BE2C (cell line): ENCODE measurements around the gene PLPP2.

Experiments
- DNase-seq: peaks from one replicate; pipeline ENCODE4 v3.0.0-alpha.2; 2020
- H3K27me3 ChIP-seq: fragments of 250-450 bp; sonication (Bioruptor Pico); 2 replicates; pipeline ENCODE4 v1.5.1; 2020; ENCODE audit warnings: mild to moderate bottlenecking
- H3K36me3 ChIP-seq: fragments of 250-450 bp; sonication (Bioruptor Pico); 2 replicates; pipeline ENCODE4 v1.5.1; 2020; ENCODE audit warnings: mild to moderate bottlenecking
- H3K4me1 ChIP-seq: fragments of 250-450 bp; sonication (Bioruptor Pico); 2 replicates; pipeline ENCODE4 v1.5.1; 2020
- H3K4me3 ChIP-seq: 2 replicates; pipeline ENCODE4 v1.5.1; 2011; ENCODE audit warnings: low read depth, low read length
- H3K9me3 ChIP-seq: fragments of 250-450 bp; sonication (Bioruptor Pico); 2 replicates; pipeline ENCODE4 v1.5.1; 2020
- TF ChIP-seq, protein P1 (sequence below): IDR thresholded peaks from 2 replicates; pipeline ENCODE4 v1.5.1; 2012; ENCODE audit warnings: mild to moderate bottlenecking, low read depth, low read length

Gene PLPP2

GRCh38 chr19:280541-281009 is 10.6 kb downstream of the PLPP2 start:
- DNase-seq = no peak
- TF ChIP-seq, protein P1, sequence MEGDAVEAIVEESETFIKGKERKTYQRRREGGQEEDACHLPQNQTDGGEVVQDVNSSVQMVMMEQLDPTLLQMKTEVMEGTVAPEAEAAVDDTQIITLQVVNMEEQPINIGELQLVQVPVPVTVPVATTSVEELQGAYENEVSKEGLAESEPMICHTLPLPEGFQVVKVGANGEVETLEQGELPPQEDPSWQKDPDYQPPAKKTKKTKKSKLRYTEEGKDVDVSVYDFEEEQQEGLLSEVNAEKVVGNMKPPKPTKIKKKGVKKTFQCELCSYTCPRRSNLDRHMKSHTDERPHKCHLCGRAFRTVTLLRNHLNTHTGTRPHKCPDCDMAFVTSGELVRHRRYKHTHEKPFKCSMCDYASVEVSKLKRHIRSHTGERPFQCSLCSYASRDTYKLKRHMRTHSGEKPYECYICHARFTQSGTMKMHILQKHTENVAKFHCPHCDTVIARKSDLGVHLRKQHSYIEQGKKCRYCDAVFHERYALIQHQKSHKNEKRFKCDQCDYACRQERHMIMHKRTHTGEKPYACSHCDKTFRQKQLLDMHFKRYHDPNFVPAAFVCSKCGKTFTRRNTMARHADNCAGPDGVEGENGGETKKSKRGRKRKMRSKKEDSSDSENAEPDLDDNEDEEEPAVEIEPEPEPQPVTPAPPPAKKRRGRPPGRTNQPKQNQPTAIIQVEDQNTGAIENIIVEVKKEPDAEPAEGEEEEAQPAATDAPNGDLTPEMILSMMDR = no peak
- H3K4me3 ChIP-seq = no peak overlapping the region
- peaks cover 18% of the 10 kb centered on the region for H3K27me3 ChIP-seq
- H3K36me3 ChIP-seq = no peaks in the 10 kb centered on the region
- no peaks in the 10 kb centered on the region for H3K9me3 ChIP-seq
- no peaks in the 10 kb centered on the region for H3K4me1 ChIP-seq

DNA sequence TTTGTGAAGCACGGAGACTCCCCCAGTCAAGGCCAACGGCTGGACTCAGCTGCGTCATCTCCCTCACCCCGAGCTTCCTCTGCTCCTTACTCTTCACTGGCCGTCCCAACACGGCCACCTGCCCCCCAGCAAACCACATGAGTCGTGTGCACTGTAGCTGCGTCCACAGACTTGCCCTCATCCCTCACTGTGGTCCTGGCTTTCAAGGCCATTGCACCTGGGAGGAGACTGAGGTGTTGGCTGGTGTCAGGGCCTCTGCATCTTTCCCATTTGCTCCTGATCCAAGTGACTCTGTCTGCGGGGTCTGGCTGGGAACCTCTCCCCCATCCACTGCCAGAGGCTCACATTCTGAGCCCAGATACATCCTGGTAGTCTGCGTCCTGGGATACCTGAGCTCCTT is 11.5 kb downstream of the PLPP2 start:
- TF ChIP-seq, protein P1 = no peak

GRCh38 chr19:279231-279630 is 12.0 kb downstream of the PLPP2 start:
- no peak overlapping the region for H3K4me3 ChIP-seq
- H3K27me3 ChIP-seq = peaks cover 18% of the 10 kb centered on the region
- no peak for DNase-seq
- TF ChIP-seq, protein P1 = no peak
- no peaks in the 10 kb centered on the region for H3K36me3 ChIP-seq
- H3K9me3 ChIP-seq = no peaks in the 10 kb centered on the region
- no peaks in the 10 kb centered on the region for H3K4me1 ChIP-seq

More for the DNA sequence above, 11.5 kb downstream of the PLPP2 start:
- H3K27me3 ChIP-seq = peaks cover 18% of the 10 kb centered on the region
- no peak for DNase-seq
- no peak overlapping the region for H3K4me3 ChIP-seq
- no peaks in the 10 kb centered on the region for H3K4me1 ChIP-seq
- no peaks in the 10 kb centered on the region for H3K36me3 ChIP-seq
- no peaks in the 10 kb centered on the region for H3K9me3 ChIP-seq

- TF ChIP-seq, protein P1 = no peak
- H3K9me3 ChIP-seq = no peaks in the 10 kb centered on the region
- no peaks in the 10 kb centered on the region for H3K4me1 ChIP-seq
- H3K36me3 ChIP-seq = no peaks in the 10 kb centered on the region
- no peak for DNase-seq
- H3K4me3 ChIP-seq = no peak overlapping the region
- H3K27me3 ChIP-seq = peaks cover 18% of the 10 kb centered on the region
Observed at GRCh38 chr19:277581-278165, 13.5 kb downstream of the PLPP2 start.

DNA sequence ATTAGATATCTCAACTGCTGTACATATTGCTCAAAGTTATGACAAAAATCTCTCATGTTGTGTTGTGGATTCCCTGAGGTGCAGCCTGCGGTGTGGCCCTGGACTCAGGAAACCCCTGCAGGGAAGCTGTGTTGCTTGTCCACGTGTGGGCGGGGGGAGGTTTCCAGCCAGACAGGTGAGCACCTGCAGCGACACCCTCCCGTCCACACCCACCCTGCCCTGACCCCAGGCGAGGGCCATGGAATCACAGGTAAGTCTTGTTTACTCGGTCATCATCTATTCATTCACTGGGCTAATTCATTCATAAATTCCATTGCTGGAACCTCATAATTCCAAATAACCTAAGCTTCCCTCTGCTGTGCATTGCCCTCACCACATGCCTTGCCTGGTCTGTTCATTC is 14.1 kb downstream of the PLPP2 start:
- H3K9me3 ChIP-seq = no peaks in the 10 kb centered on the region
- H3K4me1 ChIP-seq = no peaks in the 10 kb centered on the region
- DNase-seq = no peak
- H3K27me3 ChIP-seq = peaks cover 18% of the 10 kb centered on the region
- H3K4me3 ChIP-seq = no peak overlapping the region
- TF ChIP-seq, protein P1 = no peak
- no peaks in the 10 kb centered on the region for H3K36me3 ChIP-seq

GRCh38 chr19:275958-276646 is 15.1 kb downstream of the PLPP2 start:
- Histone ChIP-seq H3K27me3 (peaks cover 18% of the 10 kb centered on the region), H3K4me3 (no peak overlapping the region), H3K9me3 (no peaks in the 10 kb centered on the region), H3K4me1 (no peaks in the 10 kb centered on the region), H3K36me3 (no peaks in the 10 kb centered on the region)
- TF ChIP-seq, protein P1 = no peak
- DNase-seq = no peak
